Renal cortex interstitium (tissue), 15 donors: ENCODE results near the gene ZNF558. TPM values are rescaled to one million over a fixed set of nuclear protein-coding genes. Genes with fewer than 3 reads are reported as not detected.

Experiments used
- DNase-seq, 11 donors: peaks; one replicate each; pipeline ENCODE4 v3.0.0-alpha.2; 2013; ENCODE audit warnings: low read depth in 9 of 11, low spot score in 4 of 11; ENCODE audit errors: extremely low read depth in 1 of 11
- long read RNA-seq, 16 experiments: transcript quantifications; one replicate each; lab custom pipeline, GENCODE V29; 2026
- polyA plus RNA-seq, 3 donors: library from polyadenylated mRNA; unstranded; fragments of 120-200 nt; gene quantifications; one replicate each; pipeline ENCODE4 v1.2.1, GENCODE V29; 2013; ENCODE audit not compliant: insufficient read length in 3 of 3

The ZNF558 gene
- 10 to 100 TPM; 44.4 to 45.7 (median 44.5) TPM for polyA plus RNA-seq
- long read RNA-seq, donor 1: 0 reads
- long read RNA-seq, donor 2, full-length matches to known transcripts: 2 of 2 reads
- long read RNA-seq, donor 2, partial matches to known transcripts: 0 of 2 reads
- long read RNA-seq, donor 2, other reads (novel, unspliced or antisense): 0 of 2 reads
- long read RNA-seq, donor 3: 0 reads
- long read RNA-seq, donor 4, full-length matches to known transcripts: 1 of 1 reads
- long read RNA-seq, donor 4, partial matches to known transcripts: 0 of 1 reads
- long read RNA-seq, donor 4, other reads (novel, unspliced or antisense): 0 of 1 reads
- long read RNA-seq, donor 5: 0 reads
- long read RNA-seq, donor 6, partial matches to known transcripts: 13 of 13 reads
- long read RNA-seq, donor 6, other reads (novel, unspliced or antisense): 0 of 13 reads
- long read RNA-seq, donor 7, full-length matches to known transcripts: 6 of 6 reads
- long read RNA-seq, donor 7, partial matches to known transcripts: 0 of 6 reads
- long read RNA-seq, donor 7, other reads (novel, unspliced or antisense): 0 of 6 reads
- long read RNA-seq, donor 8: 0 reads
- long read RNA-seq, donor 9, full-length matches to known transcripts: 2 of 2 reads
- long read RNA-seq, donor 9, partial matches to known transcripts: 0 of 2 reads
- long read RNA-seq, donor 9, other reads (novel, unspliced or antisense): 0 of 2 reads
- long read RNA-seq, donor 10, full-length matches to known transcripts: 1 of 1 reads
- long read RNA-seq, donor 10, partial matches to known transcripts: 0 of 1 reads
- long read RNA-seq, donor 10, other reads (novel, unspliced or antisense): 0 of 1 reads
- long read RNA-seq, donor 11: 0 reads
- long read RNA-seq, donor 12: 0 reads
- long read RNA-seq, donor 13: 0 reads
- long read RNA-seq, donor 14, full-length matches to known transcripts: 1 of 1 reads
- long read RNA-seq, donor 14, partial matches to known transcripts: 0 of 1 reads
- long read RNA-seq, donor 14, other reads (novel, unspliced or antisense): 0 of 1 reads
- long read RNA-seq, donor 15, full-length matches to known transcripts: 1 of 1 reads
- long read RNA-seq, donor 15, partial matches to known transcripts: 0 of 1 reads
- long read RNA-seq, donor 15, other reads (novel, unspliced or antisense): 0 of 1 reads
- long read RNA-seq, donor 16, full-length matches to known transcripts: 4 of 9 reads
- long read RNA-seq, donor 16, partial matches to known transcripts: 5 of 9 reads
- long read RNA-seq, donor 16, other reads (novel, unspliced or antisense): 0 of 9 reads

DNA sequence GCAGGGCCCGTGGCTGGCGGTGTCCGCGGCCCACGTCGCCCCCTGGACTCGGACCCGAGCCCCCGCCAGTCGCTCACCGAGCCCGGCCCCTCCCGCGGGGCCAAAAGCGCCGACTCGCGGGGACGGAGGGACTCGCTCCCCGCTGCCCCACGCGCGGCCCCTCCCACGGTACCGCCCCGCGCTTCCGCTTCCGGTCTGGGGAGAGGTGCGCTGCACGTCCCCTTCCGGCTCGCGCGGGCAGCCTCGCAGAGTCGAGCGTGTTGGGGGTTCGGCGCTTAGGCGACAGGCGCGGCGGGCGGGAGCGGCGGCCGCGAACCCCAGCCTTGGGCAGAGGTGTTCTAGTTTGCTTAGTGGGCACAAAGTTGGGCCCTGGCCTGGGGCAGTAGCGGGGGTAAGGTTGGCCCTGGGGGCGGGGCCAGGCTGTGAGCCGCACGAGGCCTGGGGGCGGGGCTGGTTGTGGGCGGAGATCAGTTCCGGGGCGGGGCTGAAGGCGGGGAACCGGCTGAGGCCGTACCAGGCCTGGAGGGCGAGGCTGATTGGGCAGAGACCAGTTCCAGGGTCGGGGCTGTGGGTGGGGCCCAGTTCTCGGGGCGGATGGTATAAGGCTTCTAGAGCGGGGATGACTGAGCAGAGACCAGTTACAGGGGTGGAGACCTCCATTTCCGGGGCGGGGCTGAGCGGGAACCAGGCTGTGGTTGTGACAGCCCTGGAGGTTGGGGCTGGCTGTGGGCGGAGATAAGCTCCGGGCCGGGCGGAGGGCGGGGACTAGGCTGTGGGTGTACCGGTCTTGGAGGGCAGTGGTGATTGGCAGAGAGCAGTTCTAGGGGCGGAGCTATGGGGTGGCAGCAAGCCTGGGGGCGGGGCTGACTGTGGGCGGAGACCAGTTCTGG, at the start of gene ZNF558, which contains the start of gene MBD3L1:
TSS of gene ZNF558 (minus strand) at position 173 of the 890 bp plus-strand sequence. CDS start 9,645 bp downstream, outside the sequence.
TSS of gene MBD3L1 (plus strand) at position 246 of the 890 bp plus-strand sequence. CDS start 10,302 bp downstream, outside the sequence.
- peak; percentile 80 to 95 (median 91) for DNase-seq

DNA sequence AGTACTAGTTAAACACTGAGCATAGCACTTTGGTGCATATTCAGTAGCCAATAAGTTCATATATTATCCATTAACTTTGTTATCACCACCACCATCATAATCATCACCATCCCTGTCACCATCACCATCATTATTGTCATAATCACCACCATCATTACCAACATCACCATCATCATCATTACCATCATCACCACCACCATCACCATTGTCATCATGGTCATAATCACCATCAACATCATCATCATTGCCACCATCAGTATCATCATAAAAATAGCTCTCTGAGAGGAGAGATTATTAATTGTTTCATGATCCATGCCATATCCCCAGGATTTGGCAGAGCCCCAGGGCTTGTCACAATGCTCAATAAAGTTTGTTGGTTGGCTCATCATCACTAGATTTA, 49.4 kb upstream of the ZNF558 start:
- no peak for DNase-seq

DNA sequence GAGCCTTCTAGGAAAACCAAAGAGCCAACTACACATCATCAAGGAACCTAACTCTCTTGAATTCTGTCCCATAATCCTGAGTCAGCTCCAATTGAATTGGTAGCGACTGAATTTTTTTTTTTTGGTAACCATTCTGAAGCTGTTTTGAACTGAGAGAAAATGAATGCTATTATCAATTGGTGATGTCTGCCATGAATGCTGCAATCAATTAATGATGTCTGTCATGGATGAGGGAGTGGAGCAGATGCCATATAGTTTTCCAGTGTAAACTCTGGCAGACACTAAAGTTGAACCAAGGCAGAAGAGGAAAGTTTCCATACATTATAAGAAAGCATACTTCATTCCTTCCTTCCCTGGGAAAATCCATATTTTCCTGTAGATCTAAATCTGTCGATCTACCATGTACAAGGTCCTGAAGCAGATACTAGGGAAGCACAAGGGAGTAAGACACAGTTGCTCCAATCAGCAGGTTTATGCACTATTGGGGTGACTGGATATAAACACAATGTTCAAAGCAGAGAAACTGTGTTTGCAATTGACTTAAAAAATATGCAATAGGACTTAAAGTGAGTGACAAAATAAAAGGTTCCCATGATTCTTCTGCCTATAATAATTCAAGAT, 48.9 kb upstream of the ZNF558 start:
- DNase-seq: no peak

DNA sequence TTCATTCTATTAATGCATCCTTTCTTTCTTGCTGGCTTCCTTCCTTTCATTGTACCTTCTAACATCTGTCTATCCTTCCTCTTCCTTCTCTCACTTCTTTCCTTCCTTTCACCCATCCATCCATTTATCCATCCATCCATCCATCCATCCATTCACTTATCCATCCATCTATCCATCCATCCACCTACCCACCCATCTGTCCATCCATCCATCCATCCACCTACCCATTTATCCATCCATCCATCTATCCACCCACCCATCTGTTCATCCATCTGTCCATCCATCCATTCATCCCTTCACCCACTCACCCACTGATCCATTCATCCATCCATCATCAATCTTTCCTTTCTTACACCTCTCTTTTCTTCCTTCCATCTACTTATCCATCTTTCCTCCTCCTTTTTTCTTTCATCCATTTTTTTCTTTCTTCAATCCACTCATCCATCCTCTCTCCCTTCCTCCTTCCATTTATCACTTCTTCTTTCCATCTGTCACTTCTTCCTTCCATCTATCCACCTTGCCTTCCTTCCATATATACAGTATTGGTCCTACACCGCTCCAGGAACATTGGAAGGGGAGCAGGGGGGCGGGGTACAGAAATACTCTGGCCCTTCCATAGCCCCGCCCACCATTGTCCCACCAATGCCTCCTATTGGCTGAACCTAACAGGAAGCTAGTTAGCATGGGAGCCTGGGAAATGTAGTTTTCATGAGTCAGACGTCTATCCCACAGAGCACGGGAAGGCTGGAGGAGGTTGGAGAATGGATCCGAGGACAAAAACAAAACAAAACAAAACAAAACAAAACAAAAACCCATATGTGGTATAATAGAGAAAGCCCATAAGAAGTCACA, 46.0 kb upstream of the ZNF558 start:
- peak in 1 of 11 donors; percentile 1 for DNase-seq

DNA sequence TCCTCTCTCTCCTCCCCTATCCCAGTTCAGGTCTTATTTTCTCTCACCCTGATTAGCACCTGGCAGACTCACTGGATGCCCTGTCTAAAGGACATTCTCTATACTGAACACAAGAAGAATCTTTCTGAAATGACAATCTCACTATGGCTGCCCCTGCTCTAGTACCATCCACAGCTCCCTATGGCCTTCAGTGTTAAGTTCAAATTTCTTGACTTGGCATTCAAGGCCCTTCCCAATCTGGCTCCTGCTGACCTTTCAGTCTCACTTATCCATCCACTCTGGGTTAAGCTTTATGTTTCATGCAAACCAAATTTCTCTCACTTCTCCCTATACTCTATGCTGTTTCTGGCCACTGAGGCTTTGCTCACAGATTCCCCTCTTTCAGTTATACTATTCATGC, 34.2 kb upstream of the ZNF558 start:
- no peak for DNase-seq

DNA sequence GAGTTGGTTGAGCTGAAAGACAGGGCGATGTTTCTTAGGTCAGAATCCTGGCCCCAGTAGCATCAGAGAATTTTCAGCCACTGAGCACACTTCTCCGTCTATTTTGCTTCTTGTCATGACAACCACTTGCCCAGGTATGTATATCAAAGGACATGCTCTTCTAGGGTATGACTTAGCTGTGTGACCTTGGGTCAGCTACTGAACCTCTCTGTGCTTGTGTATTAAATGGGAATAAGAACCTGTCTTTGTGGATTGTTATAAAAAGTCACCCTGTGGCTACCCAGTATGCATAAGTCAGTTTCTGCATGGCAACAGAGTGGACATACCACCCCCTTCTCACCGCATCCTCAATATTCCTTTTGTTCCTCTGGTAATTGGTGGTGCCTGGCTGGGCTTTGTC, 26.2 kb upstream of the ZNF558 start:
- DNase-seq: no peak

DNA sequence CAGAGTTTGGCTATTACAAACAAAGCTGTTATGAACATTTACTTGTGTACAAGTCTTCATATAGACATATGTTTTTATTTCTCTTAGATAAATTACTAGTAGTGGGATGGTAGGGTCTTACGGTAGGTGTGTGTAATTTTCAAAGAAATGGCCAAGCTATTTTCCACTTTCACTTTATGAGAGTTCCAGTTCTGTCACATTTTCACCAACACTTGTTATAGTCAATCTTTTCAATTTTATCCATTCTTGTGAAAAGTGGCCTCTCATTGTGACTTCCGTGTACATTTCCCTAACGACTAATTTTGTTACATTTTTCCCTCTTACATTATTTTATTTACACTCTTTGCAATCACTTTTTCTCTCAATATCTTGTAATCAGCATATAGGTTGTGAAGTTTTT, 18.4 kb upstream of the ZNF558 start:
- DNase-seq: no peak

DNA sequence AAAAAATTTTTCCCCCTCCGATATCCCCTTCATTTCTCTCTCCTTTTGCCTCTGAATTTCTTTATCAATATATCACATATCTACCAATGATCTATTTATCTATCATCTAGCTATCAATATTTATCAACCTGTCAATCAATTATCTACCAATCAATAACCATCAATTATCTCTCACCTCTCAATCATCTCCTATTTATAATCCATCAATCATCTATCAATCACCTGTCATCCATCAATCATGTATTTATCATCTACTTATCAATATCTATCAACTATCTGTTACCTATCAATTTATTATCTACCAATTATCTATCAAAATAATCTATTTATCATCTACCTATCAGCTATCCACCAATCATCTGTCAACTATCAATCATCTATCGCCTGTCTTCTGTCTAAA, 17.1 kb upstream of the ZNF558 start:
- DNase-seq: no peak

DNA sequence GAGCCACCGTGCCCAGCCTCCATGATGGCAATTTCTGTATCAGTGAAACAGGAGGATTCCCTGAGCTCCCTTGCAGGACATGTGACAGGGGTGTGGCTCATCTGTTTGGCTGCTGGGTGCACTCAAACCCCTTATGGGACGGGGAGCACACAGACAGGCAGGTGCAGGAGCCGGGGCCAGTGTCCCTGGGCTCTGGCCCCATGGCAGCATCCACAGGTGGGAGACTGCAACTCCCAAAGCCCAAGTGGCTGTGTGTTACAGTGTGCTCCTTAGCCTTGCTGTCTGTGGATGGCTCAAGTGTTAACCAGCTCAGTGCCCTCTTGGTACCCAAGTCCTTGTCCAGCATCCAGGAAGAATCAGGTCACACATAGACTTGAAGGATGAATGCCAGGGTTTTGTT, 14.7 kb upstream of the ZNF558 start:
- DNase-seq: no peak

DNA sequence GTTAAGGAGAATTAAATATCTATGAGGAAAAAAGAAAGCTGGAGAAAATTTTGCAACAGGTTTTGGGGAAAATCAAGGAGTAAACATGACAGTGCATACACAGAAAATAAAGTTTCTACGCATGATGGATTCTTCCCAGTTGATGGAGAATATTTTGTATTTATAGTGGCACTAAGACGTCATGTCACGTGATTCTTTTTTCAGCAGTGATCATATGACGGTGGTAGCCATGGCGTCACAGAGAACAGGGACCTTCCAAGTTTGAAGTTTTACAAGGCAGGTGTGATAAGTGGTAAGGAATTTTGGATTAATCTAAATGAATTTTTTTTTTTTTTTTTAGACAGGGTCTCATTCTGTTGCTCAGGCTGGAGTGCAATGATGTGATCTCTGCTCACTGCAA, 8.6 kb upstream of the ZNF558 start:
- DNase-seq: no peak

DNA sequence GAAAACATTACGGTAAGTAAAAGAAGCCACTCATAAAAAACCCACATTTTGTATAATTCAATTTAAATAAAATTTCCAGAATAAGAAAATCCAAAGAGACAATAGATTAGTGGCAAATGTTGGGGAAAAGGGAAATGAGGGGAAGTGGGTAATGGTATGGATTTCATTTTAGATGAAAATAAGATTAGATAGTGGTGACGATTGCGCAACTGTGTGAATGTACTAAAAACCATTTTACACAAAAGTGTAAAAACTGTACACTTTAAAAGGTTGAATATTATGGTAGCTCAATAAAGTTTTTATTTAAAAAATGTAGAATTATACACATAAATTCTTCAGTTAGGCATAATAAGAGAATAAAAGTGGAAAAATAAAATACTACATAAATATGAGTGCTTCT, 3.8 kb upstream of the ZNF558 start:
- no peak for DNase-seq

DNA sequence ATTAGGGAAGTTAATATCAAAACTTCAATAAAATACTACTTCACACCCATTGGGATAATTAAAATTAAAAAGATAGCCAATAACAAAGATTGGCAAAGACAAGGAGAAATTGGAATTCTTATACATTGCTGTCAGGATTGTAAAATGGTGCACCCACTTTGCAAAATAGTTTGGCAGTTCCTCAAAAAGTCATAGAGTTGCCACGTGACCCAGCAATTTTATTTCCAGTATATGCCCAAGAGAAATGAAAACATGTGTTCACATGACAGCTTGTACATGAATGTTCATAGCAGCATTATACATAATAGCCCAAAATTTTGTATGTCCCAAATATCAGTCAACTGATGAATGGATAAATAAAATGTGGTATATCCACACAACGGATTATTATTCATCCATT, 3.3 kb upstream of the ZNF558 start:
- no peak for DNase-seq

DNA sequence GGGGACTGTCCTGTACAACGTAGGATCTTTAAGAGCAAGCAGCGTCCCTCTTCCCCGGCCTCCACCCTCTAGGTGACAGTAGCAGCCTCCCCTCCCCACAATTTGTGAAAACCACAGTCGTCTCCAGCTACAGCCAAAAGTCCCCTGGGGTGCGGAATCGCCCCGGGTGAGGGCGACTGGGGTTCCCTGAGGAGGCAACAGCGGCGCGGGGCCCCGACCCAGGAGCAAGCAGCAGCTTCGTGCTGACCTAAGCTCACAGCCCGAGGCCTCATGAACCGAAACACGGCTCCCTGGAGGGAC, 322 bp downstream of the ZNF558 start:
- DNase-seq: peak in 2 of 11 donors; percentile 20 to 24

DNA sequence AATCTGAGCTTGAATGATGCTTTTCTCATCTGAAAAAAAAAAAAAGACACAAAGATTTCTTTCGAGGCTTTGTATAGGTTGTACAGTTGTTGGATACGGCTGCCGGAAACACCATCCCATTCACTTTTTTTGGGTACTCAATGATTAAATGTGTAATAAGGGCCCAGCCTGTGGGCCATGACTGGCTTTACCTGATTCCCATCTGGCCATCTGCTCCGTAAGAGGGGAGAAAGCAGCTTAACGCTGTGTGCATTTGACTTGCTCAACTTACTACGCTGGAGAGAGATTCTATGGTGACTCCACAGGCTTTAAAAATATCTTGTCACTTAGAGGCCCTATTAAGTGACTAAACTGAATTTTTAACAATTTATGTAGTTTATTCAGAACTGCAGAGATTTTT, 731 bp downstream of the ZNF558 start:
- DNase-seq: peak in 1 of 11 donors; percentile 11

DNA sequence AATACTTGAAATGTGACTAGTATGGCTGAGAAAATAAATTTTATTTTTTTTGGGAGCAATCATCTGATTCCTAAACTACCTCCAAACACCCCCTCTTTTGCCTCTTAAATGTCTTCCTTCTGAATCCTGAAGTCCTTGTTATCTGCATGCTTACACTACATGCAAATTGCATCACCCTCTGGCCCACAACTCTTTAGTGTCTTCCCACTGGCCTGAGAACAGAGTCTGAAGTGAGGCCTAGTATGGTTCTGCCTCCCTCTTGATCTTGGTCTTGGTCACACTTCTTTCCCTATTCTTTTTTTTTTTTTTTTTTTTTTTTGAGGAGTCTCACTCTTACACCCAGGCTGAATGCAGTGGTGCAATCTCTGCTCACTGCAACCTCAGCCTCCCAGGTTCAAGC, 4.8 kb downstream of the ZNF558 start:
- no peak for DNase-seq

DNA sequence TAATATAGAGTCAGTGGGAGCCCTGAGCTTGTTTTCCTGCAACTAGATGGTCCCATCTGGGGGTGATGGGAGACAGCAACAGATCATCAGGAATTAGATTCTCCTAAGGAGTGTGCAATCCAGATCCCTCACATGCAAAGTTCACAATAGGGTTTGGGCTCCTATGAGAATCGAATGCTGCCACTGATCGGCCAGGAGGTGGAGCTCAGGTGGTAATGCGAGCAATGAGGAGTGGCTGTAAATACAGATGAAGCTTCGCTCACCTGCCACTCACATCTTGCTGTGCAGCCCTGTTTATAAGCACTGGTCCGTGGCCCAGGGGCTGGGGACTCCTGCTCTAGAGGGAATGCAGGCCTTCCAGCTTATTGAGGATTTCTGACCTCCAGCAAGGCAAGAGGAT, 5.7 kb downstream of the ZNF558 start:
- no peak for DNase-seq

DNA sequence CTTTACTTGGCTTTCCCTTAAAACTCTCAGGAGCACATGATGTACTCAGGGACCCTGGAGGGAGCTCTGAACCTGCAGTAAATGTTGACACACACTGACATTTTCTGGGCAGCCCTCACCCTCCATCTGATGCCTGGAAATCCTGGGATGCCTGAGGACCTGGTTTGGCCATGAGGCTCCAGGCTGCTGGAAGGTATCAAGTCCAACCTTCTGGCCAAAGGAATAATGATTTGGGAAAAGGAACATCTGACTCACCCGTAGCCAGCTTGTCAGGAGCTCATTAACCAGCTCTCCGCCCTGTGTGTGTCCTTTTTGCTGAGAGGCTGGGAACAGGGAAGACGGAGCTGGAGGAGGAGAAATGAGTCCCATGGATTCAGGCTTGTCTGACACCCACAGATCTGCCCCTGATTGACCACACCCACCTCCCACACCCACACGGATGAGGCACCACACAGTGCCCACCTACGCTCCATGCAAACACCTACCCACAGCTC, 10.3 kb downstream of the ZNF558 start:
- DNase-seq: no peak
